ENCODE results near the gene TMC4. TPM values are rescaled to one million over a fixed set of nuclear protein-coding genes. Genes with fewer than 3 reads are reported as not detected.

TMC4 gene
- total and polyA plus RNA-seq, 5 donors from 2014 or later: 0.42 to 1.1 (median 0.55) TPM; not detected in 1

DNA sequence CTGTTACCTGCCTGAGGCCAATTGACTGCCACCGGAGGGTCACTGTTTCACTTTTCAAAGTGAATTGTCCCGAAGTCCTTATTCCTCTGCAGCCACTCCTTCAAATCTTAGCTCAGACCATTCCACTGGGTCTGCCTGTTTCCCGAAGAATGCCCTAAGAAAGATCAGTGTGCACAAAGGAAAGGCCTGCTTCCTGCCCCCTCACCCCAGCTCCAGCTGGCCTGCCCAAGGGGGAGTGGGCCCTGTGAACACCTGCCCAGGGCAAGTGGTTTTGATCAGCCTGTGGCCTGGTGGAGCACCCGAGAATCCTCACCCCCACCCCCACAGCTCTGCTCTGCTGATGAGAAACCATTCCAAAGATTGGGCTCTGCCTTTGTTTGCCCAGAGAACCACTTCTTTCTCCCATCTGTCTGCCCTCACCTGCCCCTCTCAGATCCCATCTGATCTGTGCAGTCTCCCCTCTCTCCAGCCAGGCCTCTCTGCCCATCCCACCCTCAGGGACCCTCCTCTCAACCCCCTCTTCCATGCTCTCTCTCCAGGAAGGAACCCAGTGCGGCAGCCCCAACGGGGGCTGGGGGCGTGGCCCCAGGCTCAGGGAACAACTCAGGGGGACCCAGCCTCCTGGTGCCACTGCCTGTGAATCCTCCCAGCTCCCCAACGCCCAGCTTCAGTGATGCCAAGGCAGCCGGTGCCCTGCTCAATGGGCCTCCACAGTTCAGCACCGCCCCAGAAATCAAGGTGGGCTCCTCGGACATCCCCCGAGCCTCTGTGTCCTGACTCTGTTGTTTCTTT lies 23.7 kb downstream of the TMC4 start:
- Mint-ChIP-seq H3K9me3 (peaks cover 0 to 2% (median 0%) of the 10 kb centered on the region in 7 donors), H3K4me1 (peaks cover 0 to 14% (median 7%) of the 10 kb centered on the region in 4 donors), H3K36me3 (peaks cover 35% of the 10 kb centered on the region), H3K27me3 (no peaks in the 10 kb centered on the region), H3K4me3 (no peak overlapping the region), H3K27ac (peak overlapping the region in 1 of 3 donors; percentile 31)
- Histone ChIP-seq H3K27me3 (ENCODE audit: control insufficient read depth, insufficient read depth, low read length) (no peaks in the 10 kb centered on the region), H3K36me3 (ENCODE audit: control insufficient read depth, insufficient read depth, low read length) (peaks cover 91% of the 10 kb centered on the region), H3K4me1 (ENCODE audit: control insufficient read depth, insufficient read depth, low read length, poor library complexity, severe bottlenecking) (peaks cover 4% of the 10 kb centered on the region), H3K9me3 (ENCODE audit: control insufficient read depth in 2 of 2, low read length in 2 of 2) (no peaks in the 10 kb centered on the region), H3K4me3 (ENCODE audit: low read depth, low read length) (no peak overlapping the region), H3K27ac (ENCODE audit: insufficient read depth, low read length, poor library complexity, severe bottlenecking) (no peak overlapping the region)
- DNase-seq (no peak), ATAC-seq (ENCODE audit: low read depth in 2 of 2) (no peak)

GRCh38 chr19:54148158-54148557 lies 24.8 kb downstream of the TMC4 start:
- Mint-ChIP-seq H3K9me3 (no peaks in the 10 kb centered on the region), H3K27ac (peak overlapping the region in 1 of 3 donors; percentile 82), H3K36me3 (peaks cover 40% of the 10 kb centered on the region), H3K4me3 (no peak overlapping the region), H3K4me1 (peaks cover 0 to 8% (median 4%) of the 10 kb centered on the region in 4 donors), H3K27me3 (no peaks in the 10 kb centered on the region)
- H3K27me3 ChIP-seq (ENCODE audit: control insufficient read depth, insufficient read depth, low read length): no peaks in the 10 kb centered on the region
- no peak for DNase-seq
- no peak overlapping the region for H3K27ac ChIP-seq (ENCODE audit: insufficient read depth, low read length, poor library complexity, severe bottlenecking)
- ATAC-seq (ENCODE audit: low read depth in 2 of 2): no peak
- H3K4me1 ChIP-seq (ENCODE audit: control insufficient read depth, insufficient read depth, low read length, poor library complexity, severe bottlenecking): no peaks in the 10 kb centered on the region
- peaks cover 91% of the 10 kb centered on the region for H3K36me3 ChIP-seq (ENCODE audit: control insufficient read depth, insufficient read depth, low read length)
- H3K4me3 ChIP-seq (ENCODE audit: low read depth, low read length): no peak overlapping the region
- no peaks in the 10 kb centered on the region for H3K9me3 ChIP-seq (ENCODE audit: control insufficient read depth in 2 of 2, low read length in 2 of 2)

DNA sequence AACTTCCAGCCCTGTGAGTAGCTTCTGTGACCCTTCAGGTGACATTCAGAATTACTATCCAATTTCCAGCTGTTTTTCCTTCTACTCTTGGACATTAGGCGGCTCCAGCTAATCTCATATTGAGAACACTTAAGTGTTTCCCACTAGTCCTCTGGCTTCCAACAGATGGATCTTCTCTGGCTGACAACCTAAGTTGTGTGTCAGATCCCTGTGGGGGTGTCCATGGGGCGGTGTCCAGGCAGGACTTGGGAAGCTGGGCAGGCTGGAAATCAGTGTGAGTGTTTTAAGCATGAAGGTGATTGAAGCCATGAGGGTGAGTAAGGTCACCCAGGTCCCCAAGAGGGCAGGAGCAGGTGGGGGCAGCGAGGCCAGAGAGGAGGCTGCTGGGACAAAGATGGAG lies 25.3 kb downstream of the TMC4 start:
- H3K27me3 Mint-ChIP-seq: no peaks in the 10 kb centered on the region
- peaks cover 0 to 8% (median 4%) of the 10 kb centered on the region in 4 donors for H3K4me1 Mint-ChIP-seq
- ATAC-seq (ENCODE audit: low read depth in 2 of 2) (no peak), DNase-seq (no peak)
- H3K9me3 Mint-ChIP-seq: no peaks in the 10 kb centered on the region
- H3K9me3 ChIP-seq (ENCODE audit: control insufficient read depth in 2 of 2, low read length in 2 of 2): no peaks in the 10 kb centered on the region
- no peak overlapping the region for H3K27ac ChIP-seq (ENCODE audit: insufficient read depth, low read length, poor library complexity, severe bottlenecking)
- H3K36me3 Mint-ChIP-seq: peaks cover 42% of the 10 kb centered on the region
- H3K4me3 ChIP-seq (ENCODE audit: low read depth, low read length): no peak overlapping the region
- peak overlapping the region in 2 of 3 donors; percentile 15 to 82 for H3K27ac Mint-ChIP-seq
- H3K27me3 ChIP-seq (ENCODE audit: control insufficient read depth, insufficient read depth, low read length): no peaks in the 10 kb centered on the region
- no peaks in the 10 kb centered on the region for H3K4me1 ChIP-seq (ENCODE audit: control insufficient read depth, insufficient read depth, low read length, poor library complexity, severe bottlenecking)
- H3K4me3 Mint-ChIP-seq: no peak overlapping the region
- peaks cover 90% of the 10 kb centered on the region for H3K36me3 ChIP-seq (ENCODE audit: control insufficient read depth, insufficient read depth, low read length)

- DNase-seq (no peak), ATAC-seq (ENCODE audit: low read depth in 2 of 2) (no peak)
- no peaks in the 10 kb centered on the region for H3K27me3 ChIP-seq (ENCODE audit: control insufficient read depth, insufficient read depth, low read length)
- H3K4me3 Mint-ChIP-seq: no peak overlapping the region
- H3K27ac ChIP-seq (ENCODE audit: insufficient read depth, low read length, poor library complexity, severe bottlenecking): no peak overlapping the region
- H3K4me1 ChIP-seq (ENCODE audit: control insufficient read depth, insufficient read depth, low read length, poor library complexity, severe bottlenecking): peaks cover 7% of the 10 kb centered on the region
- peaks cover 40% of the 10 kb centered on the region for H3K36me3 Mint-ChIP-seq
- H3K4me3 ChIP-seq (ENCODE audit: low read depth, low read length): no peak overlapping the region
- H3K36me3 ChIP-seq (ENCODE audit: control insufficient read depth, insufficient read depth, low read length): peaks cover 89% of the 10 kb centered on the region
- H3K27me3 Mint-ChIP-seq: no peaks in the 10 kb centered on the region
- peaks cover 0 to 19% (median 13%) of the 10 kb centered on the region in 4 donors for H3K4me1 Mint-ChIP-seq
- H3K27ac Mint-ChIP-seq: no peak overlapping the region
- H3K9me3 Mint-ChIP-seq: no peaks in the 10 kb centered on the region
- H3K9me3 ChIP-seq (ENCODE audit: control insufficient read depth in 2 of 2, low read length in 2 of 2): no peaks in the 10 kb centered on the region
Measured at GRCh38 chr19:54145541-54146158, 27.3 kb downstream of the TMC4 start.

GRCh38 chr19:54142166-54142780 lies 30.7 kb downstream of the TMC4 start:
- Mint-ChIP-seq H3K4me3 (peak overlapping the region in 2 of 4 donors; percentile 36 to 89), H3K27ac (peak overlapping the region in 1 of 3 donors; percentile 13), H3K27me3 (no peaks in the 10 kb centered on the region), H3K36me3 (peaks cover 30% of the 10 kb centered on the region), H3K4me1 (peaks cover 0 to 42% (median 21%) of the 10 kb centered on the region in 4 donors), H3K9me3 (no peaks in the 10 kb centered on the region)
- no peak overlapping the region for H3K4me3 ChIP-seq (ENCODE audit: low read depth, low read length)
- H3K9me3 ChIP-seq (ENCODE audit: control insufficient read depth in 2 of 2, low read length in 2 of 2): no peaks in the 10 kb centered on the region
- no peak for ATAC-seq (ENCODE audit: low read depth in 2 of 2)
- H3K27ac ChIP-seq (ENCODE audit: insufficient read depth, low read length, poor library complexity, severe bottlenecking): no peak overlapping the region
- no peak for DNase-seq
- H3K4me1 ChIP-seq (ENCODE audit: control insufficient read depth, insufficient read depth, low read length, poor library complexity, severe bottlenecking): peaks cover 33% of the 10 kb centered on the region
- H3K27me3 ChIP-seq (ENCODE audit: control insufficient read depth, insufficient read depth, low read length): no peaks in the 10 kb centered on the region
- peaks cover 63% of the 10 kb centered on the region for H3K36me3 ChIP-seq (ENCODE audit: control insufficient read depth, insufficient read depth, low read length)

DNA sequence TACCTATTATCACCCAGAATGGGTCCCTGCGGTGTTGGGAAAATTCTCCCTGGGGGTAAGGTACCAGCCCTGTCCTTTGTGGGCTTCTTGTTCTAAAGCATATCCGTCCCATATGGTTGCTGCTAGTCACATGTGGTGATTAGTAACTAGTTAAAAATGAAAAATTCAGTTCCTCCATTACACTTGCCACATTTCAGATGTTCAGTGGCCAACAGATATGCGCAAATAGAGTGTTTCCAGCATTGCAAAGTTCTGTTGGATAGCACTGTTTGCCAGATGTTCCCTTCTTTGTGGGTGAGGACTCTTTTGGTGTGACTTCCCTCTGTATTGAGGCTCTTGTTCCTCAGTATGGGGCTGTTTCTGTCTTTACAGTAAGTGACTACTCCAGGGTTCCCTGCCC lies 31.6 kb downstream of the TMC4 start:
- Mint-ChIP-seq H3K4me1 (peaks cover 0 to 47% (median 25%) of the 10 kb centered on the region in 4 donors), H3K4me3 (peak overlapping the region in 1 of 4 donors; percentile 89), H3K27me3 (no peaks in the 10 kb centered on the region), H3K36me3 (peaks cover 23% of the 10 kb centered on the region), H3K27ac (peak overlapping the region in 1 of 3 donors; percentile 55), H3K9me3 (no peaks in the 10 kb centered on the region)
- DNase-seq: no peak
- no peak for ATAC-seq (ENCODE audit: low read depth in 2 of 2)
- peaks cover 54% of the 10 kb centered on the region for H3K36me3 ChIP-seq (ENCODE audit: control insufficient read depth, insufficient read depth, low read length)
- no peaks in the 10 kb centered on the region for H3K9me3 ChIP-seq (ENCODE audit: control insufficient read depth in 2 of 2, low read length in 2 of 2)
- no peak overlapping the region for H3K4me3 ChIP-seq (ENCODE audit: low read depth, low read length)
- H3K27me3 ChIP-seq (ENCODE audit: control insufficient read depth, insufficient read depth, low read length): no peaks in the 10 kb centered on the region
- peaks cover 38% of the 10 kb centered on the region for H3K4me1 ChIP-seq (ENCODE audit: control insufficient read depth, insufficient read depth, low read length, poor library complexity, severe bottlenecking)
- peak overlapping the region; percentile 28 for H3K27ac ChIP-seq (ENCODE audit: insufficient read depth, low read length, poor library complexity, severe bottlenecking)

DNA sequence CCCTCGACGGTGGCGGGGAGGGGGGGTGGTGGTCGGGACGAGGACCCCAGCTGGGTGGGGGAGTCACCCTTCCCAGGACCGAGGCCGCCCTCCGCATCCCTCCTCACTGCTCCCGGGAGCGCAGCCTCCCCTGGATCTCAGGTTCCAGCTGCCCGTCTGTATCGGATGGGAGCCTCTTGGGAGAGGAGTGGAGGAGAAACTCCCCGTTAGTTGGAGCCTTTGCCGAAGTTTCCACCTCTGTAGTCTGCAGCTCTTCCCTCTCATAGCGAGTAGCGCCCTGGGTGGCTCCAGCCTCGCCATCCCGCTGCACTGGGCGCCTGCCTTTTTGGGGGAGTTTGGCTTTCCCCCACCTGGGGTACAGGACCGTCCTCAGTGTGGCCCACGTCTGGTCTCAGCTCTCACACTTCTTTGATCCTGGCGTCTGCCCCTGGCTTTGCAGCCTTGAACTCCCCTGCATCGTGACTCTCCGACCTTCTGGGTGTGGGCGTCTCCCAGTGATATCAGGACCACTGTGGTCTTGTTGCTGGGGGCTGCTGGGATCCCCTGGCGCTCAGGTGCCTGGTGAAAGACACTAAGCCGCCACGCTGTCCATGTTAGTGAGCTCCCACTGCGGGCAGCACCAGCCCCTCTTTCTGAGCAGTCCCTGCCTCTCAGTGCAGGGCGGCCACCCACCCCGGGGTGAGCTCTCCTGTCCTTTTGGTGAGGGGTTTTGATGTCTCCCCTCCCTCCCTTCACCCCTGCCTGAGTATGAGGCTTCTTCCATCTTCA lies 34.3 kb downstream of the TMC4 start:
- peak overlapping the region; percentile 69 to 96 (median 94) for H3K27ac Mint-ChIP-seq
- H3K36me3 ChIP-seq (ENCODE audit: control insufficient read depth, insufficient read depth, low read length): peaks cover 27% of the 10 kb centered on the region
- no peaks in the 10 kb centered on the region for H3K27me3 ChIP-seq (ENCODE audit: control insufficient read depth, insufficient read depth, low read length)
- H3K4me3 ChIP-seq (ENCODE audit: low read depth, low read length): peak overlapping the region; percentile 51
- H3K9me3 Mint-ChIP-seq: no peaks in the 10 kb centered on the region
- H3K4me1 ChIP-seq (ENCODE audit: control insufficient read depth, insufficient read depth, low read length, poor library complexity, severe bottlenecking): peaks cover 44% of the 10 kb centered on the region
- peaks cover 10% of the 10 kb centered on the region for H3K36me3 Mint-ChIP-seq
- no peaks in the 10 kb centered on the region for H3K9me3 ChIP-seq (ENCODE audit: control insufficient read depth in 2 of 2, low read length in 2 of 2)
- ATAC-seq (ENCODE audit: low read depth in 2 of 2): no peak
- no peaks in the 10 kb centered on the region for H3K27me3 Mint-ChIP-seq
- H3K4me1 Mint-ChIP-seq: peaks cover 0 to 57% (median 28%) of the 10 kb centered on the region in 4 donors
- DNase-seq: no peak
- H3K27ac ChIP-seq (ENCODE audit: insufficient read depth, low read length, poor library complexity, severe bottlenecking): peak overlapping the region; percentile 90
- H3K4me3 Mint-ChIP-seq: peak overlapping the region; percentile 89 to 98 (median 92)

All from CD4-positive, CD25-positive, alpha-beta regulatory T cell (primary cell).